Heart left ventricle (tissue), 16 donors: ENCODE results near the gene TDRD6. TPM values are rescaled to one million over a fixed set of nuclear protein-coding genes. Genes with fewer than 3 reads are reported as not detected.

Experiments used
- ATAC-seq, 4 donors: fragments of 200-7000 bp; cut with Tn5 transposase; one replicate each; pipeline ENCODE4 v1.9.1; 2020 to 2022; ENCODE audit warnings: moderate library complexity in 4 of 4, mild to moderate bottlenecking in 3 of 4, moderate number of reproducible peaks in 1 of 4
- DNase-seq, 5 donors: peaks; one replicate each; pipeline ENCODE4 v3.0.0-alpha.2; 2020
- H3K27ac ChIP-seq, 12 donors: fragments of 200-600 bp; sonication (generic) in 4 of 12; one replicate each; pipeline versions ENCODE4 v1.5.0 to v1.8.0; 2016 to 2022; ENCODE audit warnings: mild to moderate bottlenecking in 2 of 12
- H3K27me3 ChIP-seq, 9 donors: fragments of 200-600 bp; sonication (generic) in 2 of 9; one replicate each; pipeline versions ENCODE4 v1.5.1 to v1.8.0; 2016 to 2022; ENCODE audit warnings: mild to moderate bottlenecking in 3 of 9
- H3K36me3 ChIP-seq, 9 donors: fragments of 200-600 bp; sonication (generic) in 2 of 9; one replicate each; pipeline versions ENCODE4 v1.5.0 to v1.8.0; 2018 to 2022; ENCODE audit warnings: mild to moderate bottlenecking in 2 of 9
- H3K4me1 ChIP-seq, 12 donors: fragments of 200-600 bp; sonication (generic) in 4 of 12; one replicate each; pipeline versions ENCODE4 v1.5.0 to v1.8.0; 2016 to 2022; ENCODE audit warnings: mild to moderate bottlenecking in 3 of 12
- H3K4me3 ChIP-seq, 12 donors: fragments of 200-600 bp; sonication (generic) in 4 of 12; one replicate each; pipeline versions ENCODE4 v1.5.0 to v1.8.0; 2017 to 2022; ENCODE audit warnings: mild to moderate bottlenecking in 9 of 12, moderate library complexity in 4 of 12
- H3K9me3 ChIP-seq, 12 donors: fragments of 200-600 bp; sonication (generic) in 4 of 12; one replicate each; pipeline versions ENCODE4 v1.5.0 to v1.8.0; 2016 to 2022; ENCODE audit warnings: mild to moderate bottlenecking in 1 of 12
- CTCF ChIP-seq, 12 donors: fragments of 200-600 bp; sonication (generic) in 4 of 12; IDR thresholded peaks; one replicate each; pipeline versions ENCODE4 v1.5.0 to v1.8.0; 2018 to 2022; ENCODE audit warnings: antibody characterized with exemption in 12 of 12, mild to moderate bottlenecking in 5 of 12
- POLR2A ChIP-seq, 2 donors: fragments of 450-650 bp; IDR thresholded peaks; one replicate each; pipeline ENCODE4 v1.6.1; 2017; ENCODE audit warnings: antibody characterized with exemption in 2 of 2, mild to moderate bottlenecking in 2 of 2, moderate library complexity in 2 of 2
- WGBS, 4 donors: extraction: QIAGEN DNeasy Blood & Tissue Kit in 2 of 4; methylation state at CpG; one replicate each; pipeline versions ENCODE4 v1.1.5 to v1.1.7; 2013 to 2018; 5-methylcytosine and 5-hydroxymethylcytosine counted together
- intact Hi-C, 10 donors: fragments of 100-400 bp; cut with DNase I; formaldehyde crosslinking; loops; one replicate each; pipeline versions ENCODE4 v1.11.1 to v1.14.2; 2022
- polyA plus RNA-seq, 2 donors: library from polyadenylated mRNA; stranded (reverse); fragments of 200-250 nt; gene quantifications; one replicate each; pipeline ENCODE4 v1.2.3, GENCODE V29; 2013
- total RNA-seq, 9 donors: library from RNA; depleted of rRNA in 2 of 9; stranded (reverse); fragments of >200 nt in 2 of 9; fragmentation: NEBNext Ultra II Directional in 3 of 9; extraction: Animal tissue kit (Norgen Biotek cat#: 25700) in 3 of 9; gene quantifications; one replicate each; pipeline versions ENCODE4 v1.1.0 to v1.2.4, GENCODE V29; 2016 to 2023
- donor health status: ischemic (EF 13 %, LVEDD 7.1; RV severe dilation, severe dysfunction).
- donor health status: healthy with polysubstance abuse.
- donor health status: DM: no; HTN: yes; CAD: no.
- donor health status: DM: no; HTN: no; CAD: no.
- donor health status: ischemic (EF 25% LVEDD 6.9; RV normal size, moderate dysfunction).
- donor health status: ischemic (EF 25% LVEDD 5.7; RV mildly dilated, moderate dysfunction).
- donor health status: healthy.
- donor health status: DM: yes; HTN: yes; CAD: no.
- donor health status: ischemic (EF 35%, LVEDD 5.7; RV mildly dilated, moderate dysfunction).
- donor health status: nonischemic (EF 11% LVEDD 7.7; RV severe dilation, severe dysfunction).
- donor health status: DM: yes; HTN: yes; CAD: no.
- donor health status: PGD.
- donor health status: ischemic (EF 29% LVEDD 5.4; RV normal size, mild dysfunction).
- donor health status: nonischemic (EF 23%, LVEDD 6.1; RV moderate dilation, normal function).

TDRD6 gene
- total and polyA plus RNA-seq, 11 donors: 0.08 to 1.5 (median 0.52) TPM

GRCh38 chr6:46720401-46720800, 32.7 kb downstream of the TDRD6 start:
- 56 to 87% (median 73%) methylated on average over 1 of the region's 1 CpG for WGBS, 4 donors
- ATAC-seq (no peak), DNase-seq (no peak)
- no peaks in the 10 kb centered on the region for H3K9me3 ChIP-seq
- H3K4me1 ChIP-seq: no peaks in the 10 kb centered on the region
- H3K4me3 ChIP-seq: no peak overlapping the region
- TF ChIP-seq POLR2A (IDR thresholded peaks at IDR 0.05) (no peak), CTCF (IDR thresholded peaks at IDR 0.05) (no peak)
- H3K36me3 ChIP-seq: no peaks in the 10 kb centered on the region
- H3K27ac ChIP-seq: no peak overlapping the region
- H3K27me3 ChIP-seq: peaks cover 0 to 13% (median 0%) of the 10 kb centered on the region in 9 donors
- intact Hi-C loops: no loop called here

GRCh38 chr6:46729787-46730326, 42.2 kb downstream of the TDRD6 start:
- no peak overlapping the region for H3K27ac ChIP-seq
- DNase-seq (no peak), ATAC-seq (no peak)
- intact Hi-C loops: no loop called here
- H3K36me3 ChIP-seq: no peaks in the 10 kb centered on the region
- no peak overlapping the region for H3K4me3 ChIP-seq
- peaks cover 0 to 6% (median 0%) of the 10 kb centered on the region in 12 donors for H3K4me1 ChIP-seq
- TF ChIP-seq POLR2A (IDR thresholded peaks at IDR 0.05): no peak
- TF ChIP-seq CTCF (IDR thresholded peaks at IDR 0.05): no peak
- H3K27me3 ChIP-seq: peaks cover 0 to 11% (median 4%) of the 10 kb centered on the region in 9 donors
- no peaks in the 10 kb centered on the region for H3K9me3 ChIP-seq
- WGBS, 4 donors: 69 to 92% (median 90%) methylated on average over 1 of the region's 1 CpG

- Histone ChIP-seq H3K9me3 (no peaks in the 10 kb centered on the region), H3K36me3 (no peaks in the 10 kb centered on the region), H3K4me1 (peaks cover 0 to 16% (median 2%) of the 10 kb centered on the region in 12 donors), H3K4me3 (no peak overlapping the region), H3K27ac (peak overlapping the region in 1 of 12 donors; percentile 56), H3K27me3 (peaks cover 0 to 21% (median 13%) of the 10 kb centered on the region in 9 donors)
- intact Hi-C loops: no loop called here
- WGBS, 4 donors: 57 to 65% (median 58%) methylated on average over 4 of the region's 4 CpGs
- no peak for TF ChIP-seq POLR2A (IDR thresholded peaks at IDR 0.05)
- no peak for TF ChIP-seq CTCF (IDR thresholded peaks at IDR 0.05)
- ATAC-seq (peak in 2 of 4 donors; percentile 33 to 57), DNase-seq (no peak)
Observed at GRCh38 chr6:46730921-46731461, 43.3 kb downstream of the TDRD6 start.

- H3K9me3 ChIP-seq: no peaks in the 10 kb centered on the region
- no peak overlapping the region for H3K4me3 ChIP-seq
- TF ChIP-seq POLR2A (IDR thresholded peaks at IDR 0.05) (no peak), CTCF (IDR thresholded peaks at IDR 0.05) (no peak)
- no peak for ATAC-seq
- DNase-seq: no peak
- H3K36me3 ChIP-seq: no peaks in the 10 kb centered on the region
- 79 to 91% (median 91%) methylated on average over 2 of the region's 2 CpGs; no CpG with 5 or more reads in 1 of the 4 donors for WGBS, 4 donors
- H3K27me3 ChIP-seq: peaks cover 0 to 36% (median 16%) of the 10 kb centered on the region in 9 donors
- intact Hi-C loops: no loop called here
- H3K27ac ChIP-seq: no peak overlapping the region
- H3K4me1 ChIP-seq: peaks cover 0 to 16% (median 2%) of the 10 kb centered on the region in 12 donors
Observed at GRCh38 chr6:46733341-46733801, 45.7 kb downstream of the TDRD6 start.
